Duodenal mucosa (tissue), 2 donors: ENCODE data around the gene UGGT1.
"Not testable (repeated sequence)": the region's sequence is repeated elsewhere in the genome, so short reads cannot be mapped to it uniquely, and the experiment has no call there.

Experiments used
- H3K27ac ChIP-seq: one replicate; pipeline ENCODE4 v1.7.0; 2013; ENCODE audit warnings: low read depth, low read length
- H3K27me3 ChIP-seq, 2 donors: one replicate each; pipeline ENCODE4 v1.7.0; 2013; ENCODE audit warnings: low read length in 2 of 2, control low read depth in 1 of 2; ENCODE audit not compliant: insufficient read depth in 2 of 2, control insufficient read depth in 1 of 2
- H3K36me3 ChIP-seq, 2 donors: one replicate each; pipeline ENCODE4 v1.7.0; 2013; ENCODE audit warnings: low read length in 2 of 2, control low read depth in 1 of 2; ENCODE audit not compliant: insufficient read depth in 2 of 2, control insufficient read depth in 1 of 2
- H3K4me1 ChIP-seq, 2 donors: one replicate each; pipeline ENCODE4 v1.7.0; 2013; ENCODE audit warnings: low read length in 2 of 2, control low read depth in 1 of 2; ENCODE audit not compliant: insufficient read depth in 2 of 2, control insufficient read depth in 1 of 2
- H3K4me3 ChIP-seq, 2 donors: one replicate each; pipeline ENCODE4 v1.7.0; 2013; ENCODE audit warnings: low read length in 2 of 2, low read depth in 1 of 2
- H3K9ac ChIP-seq, 2 donors: one replicate each; pipeline ENCODE4 v1.7.0; 2013; ENCODE audit warnings: low read length in 2 of 2, low read depth in 1 of 2
- H3K9me3 ChIP-seq, 2 donors: one replicate each; pipeline ENCODE4 v1.7.0; 2013; ENCODE audit warnings: low read length in 2 of 2, control low read depth in 1 of 2; ENCODE audit not compliant: control insufficient read depth in 1 of 2

UGGT1 gene

GRCh38 chr2:128169094-128169493 lies 78.1 kb downstream of the UGGT1 start:
- H3K27ac ChIP-seq: no peak overlapping the region
- H3K9ac ChIP-seq: no peak overlapping the region
- no peaks in the 10 kb centered on the region for H3K4me1 ChIP-seq
- H3K36me3 ChIP-seq: peaks cover 52 to 70% of the 10 kb centered on the region in 2 donors
- no peaks in the 10 kb centered on the region for H3K27me3 ChIP-seq
- H3K4me3 ChIP-seq: no peak overlapping the region
- H3K9me3 ChIP-seq: no peaks in the 10 kb centered on the region

GRCh38 chr2:128169497-128169896 lies 78.5 kb downstream of the UGGT1 start:
- no peaks in the 10 kb centered on the region for H3K4me1 ChIP-seq
- H3K27ac ChIP-seq: no peak overlapping the region
- H3K27me3 ChIP-seq: no peaks in the 10 kb centered on the region
- no peak overlapping the region for H3K9ac ChIP-seq
- no peak overlapping the region for H3K4me3 ChIP-seq
- H3K36me3 ChIP-seq: peaks cover 50 to 73% of the 10 kb centered on the region in 2 donors
- no peaks in the 10 kb centered on the region for H3K9me3 ChIP-seq

GRCh38 chr2:128169933-128170709 lies 79.1 kb downstream of the UGGT1 start:
- Histone ChIP-seq H3K36me3 (peaks cover 55 to 76% of the 10 kb centered on the region in 2 donors), H3K9me3 (no peaks in the 10 kb centered on the region), H3K4me1 (no peaks in the 10 kb centered on the region), H3K27me3 (no peaks in the 10 kb centered on the region), H3K4me3 (no peak overlapping the region), H3K9ac (no peak overlapping the region), H3K27ac (no peak overlapping the region)

- Histone ChIP-seq H3K27ac (no peak overlapping the region), H3K36me3 (peaks cover 60 to 77% of the 10 kb centered on the region in 2 donors), H3K9ac (no peak overlapping the region)
Observed at GRCh38 chr2:128170776-128171175, 79.8 kb downstream of the UGGT1 start.

GRCh38 chr2:128172191-128172590 lies 81.2 kb downstream of the UGGT1 start:
- Histone ChIP-seq H3K27me3 (no peaks in the 10 kb centered on the region), H3K27ac (no peak overlapping the region)

More at GRCh38 chr2:128170776-128171175, 79.8 kb downstream of the UGGT1 start:
- H3K27me3 ChIP-seq: no peaks in the 10 kb centered on the region
- no peaks in the 10 kb centered on the region for H3K4me1 ChIP-seq
- no peak overlapping the region for H3K4me3 ChIP-seq
- H3K9me3 ChIP-seq: no peaks in the 10 kb centered on the region

GRCh38 chr2:128174067-128174466 lies 83.1 kb downstream of the UGGT1 start:
- H3K27me3 ChIP-seq, H3K9me3 ChIP-seq, H3K4me3 ChIP-seq, H3K9ac ChIP-seq, H3K4me1 ChIP-seq, H3K27ac ChIP-seq: not testable (repeated sequence)
- H3K36me3 ChIP-seq: peaks cover 63 to 83% of the 10 kb centered on the region in 2 donors

More at GRCh38 chr2:128172191-128172590, 81.2 kb downstream of the UGGT1 start:
- no peak overlapping the region for H3K4me3 ChIP-seq
- no peaks in the 10 kb centered on the region for H3K4me1 ChIP-seq
- peaks cover 56 to 75% of the 10 kb centered on the region in 2 donors for H3K36me3 ChIP-seq
- H3K9me3 ChIP-seq: no peaks in the 10 kb centered on the region
- no peak overlapping the region for H3K9ac ChIP-seq

- no peak overlapping the region for H3K27ac ChIP-seq
- H3K4me1 ChIP-seq: no peaks in the 10 kb centered on the region
- H3K27me3 ChIP-seq: no peaks in the 10 kb centered on the region
- H3K9me3 ChIP-seq: no peaks in the 10 kb centered on the region
- no peak overlapping the region for H3K4me3 ChIP-seq
- H3K36me3 ChIP-seq: peaks cover 63 to 88% of the 10 kb centered on the region in 2 donors
- H3K9ac ChIP-seq: no peak overlapping the region
Observed at GRCh38 chr2:128177315-128177714, 86.3 kb downstream of the UGGT1 start.

GRCh38 chr2:128178149-128178649 lies 87.2 kb downstream of the UGGT1 start:
- H3K36me3 ChIP-seq: peaks cover 60 to 86% of the 10 kb centered on the region in 2 donors
- no peak overlapping the region for H3K27ac ChIP-seq
- H3K4me1 ChIP-seq: no peaks in the 10 kb centered on the region
- H3K9me3 ChIP-seq: no peaks in the 10 kb centered on the region
- no peak overlapping the region for H3K9ac ChIP-seq
- no peaks in the 10 kb centered on the region for H3K27me3 ChIP-seq
- H3K4me3 ChIP-seq: no peak overlapping the region

GRCh38 chr2:128178650-128179460 lies 87.9 kb downstream of the UGGT1 start:
- no peak overlapping the region for H3K4me3 ChIP-seq
- H3K9ac ChIP-seq: no peak overlapping the region
- peaks cover 53 to 86% of the 10 kb centered on the region in 2 donors for H3K36me3 ChIP-seq
- no peaks in the 10 kb centered on the region for H3K9me3 ChIP-seq
- H3K27me3 ChIP-seq: no peaks in the 10 kb centered on the region
- H3K27ac ChIP-seq: no peak overlapping the region
- H3K4me1 ChIP-seq: no peaks in the 10 kb centered on the region

GRCh38 chr2:128179461-128179755 lies 88.4 kb downstream of the UGGT1 start:
- Histone ChIP-seq H3K27ac (no peak overlapping the region), H3K4me3 (no peak overlapping the region), H3K9me3 (no peaks in the 10 kb centered on the region), H3K4me1 (no peaks in the 10 kb centered on the region), H3K36me3 (peaks cover 53 to 88% of the 10 kb centered on the region in 2 donors), H3K9ac (no peak overlapping the region), H3K27me3 (no peaks in the 10 kb centered on the region)
